ENCODE measurements around the gene IGFBP1.

Gene IGFBP1

GRCh38 chr7:45940237-45940781, 52.0 kb downstream of the IGFBP1 start:
- DNase-seq, result peak; percentile 33

- DNase-seq, result no peak
These were observed 52.7 kb downstream of the IGFBP1 start for GRCh38 chr7:45940939-45941338.
